PC-9 (cell line): ENCODE measurements around the gene PDE4DIP. TPM values are rescaled to one million over a fixed set of nuclear protein-coding genes. Genes with fewer than 3 reads are reported as not detected.
"Not testable (repeated sequence)": the region's sequence is repeated elsewhere in the genome, so short reads cannot be mapped to it uniquely, and the experiment has no call there.

Experiments used
- BruUV-seq: library from RNA; stranded (reverse); fragments of 400-500 nt; replicated peaks from 2 replicates; lab custom pipeline; 2021; lab: Mats Ljungman, UMichigan
- CTCF ChIA-PET: fragments of 300-600 bp; sonication (Branson Sonifier 250); formaldehyde crosslinking; loops from one replicate; lab custom pipeline; 2022; ENCODE audit warnings: antibody characterized with exemption; lab: Charles Lee
- POLR2A ChIA-PET: fragments of 300-600 bp; sonication (Branson Sonifier 250); formaldehyde crosslinking; loops from one replicate; lab custom pipeline; 2022; ENCODE audit warnings: antibody characterized with exemption; ENCODE audit not compliant: unreplicated experiment; lab: Charles Lee
- DNase-seq, 2 experiments: peaks; one replicate each; pipeline versions ENCODE4 v3.0.0 to v3.0.0-alpha.2; 2015 to 2022; ENCODE audit warnings: mixed read lengths in 1 of 2
- H2AFZ ChIP-seq: fragments of 200-600 bp; sonication (generic); 2 replicates; pipeline ENCODE4 v1.8.1; 2017; ENCODE audit warnings: antibody characterized with exemption
- H3F3A ChIP-seq: fragments of 200-600 bp; sonication (generic); 2 replicates; pipeline ENCODE4 v1.8.1; 2017; ENCODE audit warnings: antibody characterized with exemption, mild to moderate bottlenecking, low read depth; ENCODE audit not compliant: insufficient read depth
- H3K27ac ChIP-seq: fragments of 200-600 bp; sonication (generic); 2 replicates; pipeline ENCODE4 v1.6.1; 2016; ENCODE audit warnings: mixed run types
- H3K27me3 ChIP-seq: fragments of 200-600 bp; sonication (generic); 2 replicates; pipeline ENCODE4 v1.6.1; 2016; ENCODE audit warnings: low read depth, mixed run types; ENCODE audit not compliant: insufficient read depth
- H3K36me3 ChIP-seq: fragments of 200-600 bp; sonication (generic); 2 replicates; pipeline ENCODE4 v1.6.1; 2016; ENCODE audit warnings: low read depth, mixed run types
- H3K4me1 ChIP-seq: fragments of 200-600 bp; sonication (generic); replicated peaks from 2 replicates; pipeline ENCODE4 v1.6.1; 2016; ENCODE audit warnings: mixed run types; ENCODE audit not compliant: insufficient read depth
- H3K4me2 ChIP-seq: fragments of 200-600 bp; sonication (generic); 2 replicates; pipeline ENCODE4 v1.6.1; 2017; ENCODE audit warnings: mixed run types
- H3K4me3 ChIP-seq: fragments of 200-600 bp; sonication (generic); 2 replicates; pipeline ENCODE4 v1.6.1; 2016; ENCODE audit warnings: mixed run types
- H3K79me2 ChIP-seq: fragments of 200-600 bp; sonication (generic); 2 replicates; pipeline ENCODE4 v1.6.1; 2017; ENCODE audit warnings: low read depth, mixed run types
- H3K9me2 ChIP-seq: fragments of 200-600 bp; sonication (generic); 2 replicates; pipeline ENCODE4 v1.8.1; 2017; ENCODE audit warnings: mild to moderate bottlenecking; ENCODE audit not compliant: insufficient read depth
- H3K9me3 ChIP-seq: fragments of 200-600 bp; sonication (generic); 2 replicates; pipeline ENCODE4 v1.8.1; 2016; ENCODE audit warnings: low read depth; ENCODE audit not compliant: insufficient read depth
- H4K20me1 ChIP-seq: fragments of 200-600 bp; sonication (generic); 2 replicates; pipeline ENCODE4 v1.8.1; 2017; ENCODE audit not compliant: insufficient read depth
- intact Hi-C: fragments of 100-400 bp; cut with micrococcal nuclease; formaldehyde crosslinking; loops from one replicate; pipeline ENCODE4 v1.10.0; 2022; ENCODE audit not compliant: unreplicated experiment
- total RNA-seq: library from RNA; stranded (reverse); gene quantifications from 2 replicates; pipeline ENCODE4 v1.2.3, GENCODE V29; 2021

PDE4DIP gene
- total RNA-seq, 1 experiment from 2014 or later = 28.1 TPM

DNA sequence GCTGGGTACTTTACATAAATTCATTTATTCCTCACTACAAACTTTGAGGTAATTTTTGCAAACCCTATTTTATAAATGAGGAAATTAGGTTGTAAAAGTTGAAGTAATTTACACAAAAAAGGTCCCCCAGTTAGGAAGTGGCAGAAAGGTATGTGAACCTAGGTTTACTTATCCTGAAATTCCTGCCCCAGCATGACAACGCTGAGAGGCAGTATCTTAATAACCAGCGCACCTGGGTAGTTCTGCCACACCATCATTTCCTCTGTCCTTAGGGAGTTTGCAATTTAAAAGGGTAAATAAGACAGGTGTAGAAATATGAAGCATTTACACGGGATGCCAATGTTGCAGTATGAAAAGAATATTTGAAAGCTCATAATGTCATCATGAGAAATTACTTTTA lies 79.6 kb downstream of the PDE4DIP start:
- H3K4me1 ChIP-seq, H3K4me3 ChIP-seq, H3K9me3 ChIP-seq, intact Hi-C loops, H3K79me2 ChIP-seq, H3K36me3 ChIP-seq, H2AFZ ChIP-seq, H3K9me2 ChIP-seq, POLR2A ChIA-PET, DNase-seq, H3K4me2 ChIP-seq, H4K20me1 ChIP-seq, H3K27ac ChIP-seq, H3F3A ChIP-seq, BruUV-seq, H3K27me3 ChIP-seq, CTCF ChIA-PET: not testable (repeated sequence)

DNA sequence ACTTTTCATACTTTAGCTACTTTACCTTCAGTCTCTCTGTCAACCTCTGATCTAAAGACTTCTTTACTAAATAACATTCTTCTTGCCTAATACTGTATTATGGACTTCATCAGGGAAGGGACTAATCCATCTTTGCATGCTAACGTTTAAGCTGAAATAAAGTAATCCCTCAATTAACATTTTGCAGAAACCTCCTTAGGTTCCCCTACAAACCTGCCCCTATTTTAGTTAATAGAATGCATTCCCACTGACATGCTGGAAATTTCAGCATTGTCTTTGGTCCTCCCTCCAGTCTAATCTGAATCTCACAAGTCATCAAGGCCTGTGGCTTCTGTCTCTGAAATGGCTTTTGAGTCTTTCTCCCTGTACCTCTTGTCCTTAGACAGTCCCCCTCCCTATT lies 83.4 kb downstream of the PDE4DIP start:
- H3K9me3 ChIP-seq, DNase-seq, H3K4me2 ChIP-seq, H3K79me2 ChIP-seq, H3F3A ChIP-seq, H4K20me1 ChIP-seq, POLR2A ChIA-PET, H2AFZ ChIP-seq, H3K4me3 ChIP-seq, H3K4me1 ChIP-seq, H3K27me3 ChIP-seq, H3K36me3 ChIP-seq, BruUV-seq, intact Hi-C loops, H3K27ac ChIP-seq, CTCF ChIA-PET, H3K9me2 ChIP-seq: not testable (repeated sequence)

DNA sequence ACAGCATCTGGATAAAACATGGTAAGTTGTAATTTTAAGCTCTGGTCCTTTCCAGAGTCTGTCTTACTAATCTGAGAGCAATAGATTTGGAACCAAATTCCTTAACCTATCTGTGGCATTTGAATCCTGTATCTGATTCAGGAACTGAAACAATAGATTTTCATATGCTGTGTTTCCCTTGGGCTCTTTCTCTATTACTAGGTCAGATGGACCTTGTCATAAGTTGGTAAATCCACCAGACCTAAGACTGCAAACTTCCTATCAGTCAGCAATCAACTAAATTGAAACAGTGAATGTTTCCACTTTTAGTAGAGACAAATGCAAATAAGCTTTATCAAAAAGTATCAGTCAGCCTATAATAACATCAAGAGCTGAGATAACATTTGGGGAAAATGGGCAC lies 85.0 kb downstream of the PDE4DIP start:
- H3K4me1 ChIP-seq, intact Hi-C loops, POLR2A ChIA-PET, BruUV-seq, H3K27me3 ChIP-seq, H4K20me1 ChIP-seq, H3F3A ChIP-seq, H2AFZ ChIP-seq, H3K36me3 ChIP-seq, H3K27ac ChIP-seq, H3K9me2 ChIP-seq, H3K4me2 ChIP-seq, CTCF ChIA-PET, H3K9me3 ChIP-seq, H3K79me2 ChIP-seq, DNase-seq, H3K4me3 ChIP-seq: not testable (repeated sequence)

- H3K27ac ChIP-seq, H4K20me1 ChIP-seq, CTCF ChIA-PET, H3F3A ChIP-seq, H3K4me2 ChIP-seq, H3K36me3 ChIP-seq, H3K79me2 ChIP-seq, BruUV-seq, H3K9me2 ChIP-seq, H3K9me3 ChIP-seq, intact Hi-C loops, POLR2A ChIA-PET, H3K4me1 ChIP-seq, H3K4me3 ChIP-seq, H3K27me3 ChIP-seq, H2AFZ ChIP-seq, DNase-seq: not testable (repeated sequence)
Observed at GRCh38 chr1:148935381-148936002, 91.3 kb downstream of the PDE4DIP start.

DNA sequence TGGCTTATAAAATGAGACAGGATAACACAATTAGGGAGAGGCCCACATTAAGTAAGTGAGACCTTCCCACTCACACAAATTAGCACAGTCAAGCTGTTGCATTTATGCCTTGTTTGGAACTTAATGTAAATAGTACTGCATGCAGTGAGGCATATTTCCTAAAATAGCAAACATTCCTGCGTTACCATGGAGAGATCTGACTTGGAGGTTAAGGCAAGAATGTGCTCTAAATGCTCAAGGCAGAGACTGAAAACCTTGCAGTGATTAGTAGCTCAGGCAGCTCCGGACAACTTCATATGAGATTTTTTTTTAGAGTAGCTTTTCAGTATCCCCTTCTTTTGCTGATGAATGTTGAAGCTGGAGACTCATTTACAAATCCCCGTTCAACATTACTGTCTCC lies 98.7 kb downstream of the PDE4DIP start:
- H3K9me3 ChIP-seq, H3K27ac ChIP-seq, BruUV-seq, H3K36me3 ChIP-seq, H4K20me1 ChIP-seq, H3K4me1 ChIP-seq, H3K9me2 ChIP-seq, H3K27me3 ChIP-seq, H3K79me2 ChIP-seq, H3F3A ChIP-seq, H2AFZ ChIP-seq, CTCF ChIA-PET, H3K4me3 ChIP-seq, DNase-seq, intact Hi-C loops, H3K4me2 ChIP-seq, POLR2A ChIA-PET: not testable (repeated sequence)

GRCh38 chr1:148945130-148945529 lies 100.9 kb downstream of the PDE4DIP start:
- H3K9me2 ChIP-seq, H3K4me1 ChIP-seq, H3K36me3 ChIP-seq, intact Hi-C loops, CTCF ChIA-PET, H3K4me3 ChIP-seq, H3K79me2 ChIP-seq, H4K20me1 ChIP-seq, POLR2A ChIA-PET, H2AFZ ChIP-seq, H3F3A ChIP-seq, DNase-seq, BruUV-seq, H3K27me3 ChIP-seq, H3K27ac ChIP-seq, H3K4me2 ChIP-seq, H3K9me3 ChIP-seq: not testable (repeated sequence)

GRCh38 chr1:148948768-148949167 lies 104.5 kb downstream of the PDE4DIP start:
- H3K4me1 ChIP-seq, H3F3A ChIP-seq, H3K9me3 ChIP-seq, H3K27ac ChIP-seq, CTCF ChIA-PET, H3K4me3 ChIP-seq, intact Hi-C loops, POLR2A ChIA-PET, H3K79me2 ChIP-seq, BruUV-seq, H3K27me3 ChIP-seq, H2AFZ ChIP-seq, H4K20me1 ChIP-seq, H3K4me2 ChIP-seq, H3K9me2 ChIP-seq, DNase-seq, H3K36me3 ChIP-seq: not testable (repeated sequence)
